T-cell (primary cell): ENCODE measurements around the gene KAZN. TPM values are rescaled to one million over a fixed set of nuclear protein-coding genes. Genes with fewer than 3 reads are reported as not detected.

ENCODE experiments used
- ATAC-seq, 4 experiments: fragments of 200-7000 bp in 3 of 4; fragments of 150-1000 bp in 1 of 4; cut with Tn5 transposase; replicated peaks in 1 of 4; 1 replicate in 3 of 4; 2 replicates in 1 of 4; pipeline ENCODE4 v1.10.0; 2021; ENCODE audit warnings: moderate library complexity in 3 of 4, mild to moderate bottlenecking in 2 of 4, moderate number of reproducible peaks in 1 of 4
- CTCF ChIA-PET, 2 donors: fragments of 300-600 bp; sonication (Branson Sonifier 250); formaldehyde crosslinking; loops; one replicate each; lab custom pipeline; 2022; ENCODE audit warnings: antibody characterized with exemption in 2 of 2; lab: Charles Lee
- POLR2A ChIA-PET, 2 donors: fragments of 300-600 bp; sonication (Branson Sonifier 250); formaldehyde crosslinking; loops; one replicate each; lab custom pipeline; 2022; ENCODE audit warnings: antibody characterized with exemption in 2 of 2; lab: Charles Lee
- DNase-seq, 35 experiments: peaks; one replicate each; pipeline versions ENCODE4 v3.0.0 to v3.0.0-alpha.2; 2013 to 2023
- H3K27ac ChIP-seq: one replicate; pipeline ENCODE4 v1.5.1; 2013; ENCODE audit warnings: low read length
- H3K27me3 ChIP-seq, 2 experiments: replicated peaks in 1 of 2; 1 replicate in 1 of 2; 2 replicates in 1 of 2; pipeline versions ENCODE4 v1.6.1 to v1.7.0; 2013; ENCODE audit warnings: low read length in 1 of 2, mixed read lengths in 1 of 2; ENCODE audit not compliant: control insufficient read depth in 2 of 2, insufficient read depth in 2 of 2; ENCODE audit errors: extremely low read depth in 1 of 2
- H3K36me3 ChIP-seq, 2 donors: 1 replicate in 1 of 2; 2 replicates in 1 of 2; pipeline versions ENCODE4 v1.6.1 to v1.7.0; 2013; ENCODE audit warnings: low read length in 1 of 2; ENCODE audit not compliant: control insufficient read depth in 2 of 2, insufficient read depth in 1 of 2; ENCODE audit errors: extremely low read depth in 1 of 2
- H3K4me1 ChIP-seq, 2 experiments: 1 replicate in 1 of 2; 2 replicates in 1 of 2; pipeline versions ENCODE4 v1.6.1 to v1.7.0; 2013; ENCODE audit warnings: low read length in 2 of 2, mixed read lengths in 1 of 2; ENCODE audit not compliant: insufficient read depth in 2 of 2, control insufficient read depth in 1 of 2; ENCODE audit errors: extremely low read depth in 1 of 2
- H3K4me3 ChIP-seq, 2 donors: 1 replicate in 1 of 2; 2 replicates in 1 of 2; pipeline versions ENCODE4 v1.5.1 to v1.7.0; 2013; ENCODE audit warnings: mild to moderate bottlenecking in 2 of 2, low read length in 1 of 2, moderate library complexity in 1 of 2; ENCODE audit not compliant: control insufficient read depth in 1 of 2; ENCODE audit errors: extremely low read depth in 1 of 2
- H3K9me3 ChIP-seq: 2 replicates; pipeline ENCODE4 v1.7.0; 2013
- H3K27ac Mint-ChIP-seq, 2 donors: one replicate each; pipeline ENCODE4 v1.8.0; 2020 to 2021; ENCODE audit warnings: mild to moderate bottlenecking in 2 of 2, mixed read lengths in 2 of 2
- H3K27me3 Mint-ChIP-seq, 2 donors: one replicate each; pipeline ENCODE4 v1.8.0; 2021 to 2022; ENCODE audit warnings: mixed read lengths in 2 of 2
- H3K36me3 Mint-ChIP-seq: one replicate; pipeline ENCODE4 v1.8.0; 2021; ENCODE audit warnings: mixed read lengths
- H3K4me1 Mint-ChIP-seq, 3 donors: one replicate each; pipeline ENCODE4 v1.8.0; 2020 to 2022; ENCODE audit warnings: mixed read lengths in 3 of 3, mild to moderate bottlenecking in 1 of 3
- H3K4me3 Mint-ChIP-seq, 3 donors: one replicate each; pipeline ENCODE4 v1.8.0; 2020 to 2022; ENCODE audit warnings: mild to moderate bottlenecking in 3 of 3, mixed read lengths in 3 of 3, moderate library complexity in 3 of 3
- H3K9me3 Mint-ChIP-seq, 3 donors: one replicate each; pipeline ENCODE4 v1.8.0; 2020 to 2022; ENCODE audit warnings: mixed read lengths in 3 of 3
- whole genome bisulfite sequencing: methylation state at CpG from one replicate; pipeline ENCODE4 v1.1.5; 2013; ENCODE audit warnings: missing lambda C conversion rate; ENCODE audit not compliant: insufficient coverage; 5-methylcytosine and 5-hydroxymethylcytosine counted together
- total RNA-seq, 35 experiments: library from RNA in 6 of 35; stranded (reverse) in 6 of 35; fragments of 120-200 nt in 1 of 35; gene quantifications; one replicate each; pipeline versions ENCODE4 v1.2.1 to v1.2.4 and lab custom pipeline; 2013 to 2026

KAZN gene
- total RNA-seq, 5 donors from 2014 or later (not counting 1 experiment from before 2014, with no cell fraction given) = 0.18 to 0.58 (median 0.30) TPM

DNA sequence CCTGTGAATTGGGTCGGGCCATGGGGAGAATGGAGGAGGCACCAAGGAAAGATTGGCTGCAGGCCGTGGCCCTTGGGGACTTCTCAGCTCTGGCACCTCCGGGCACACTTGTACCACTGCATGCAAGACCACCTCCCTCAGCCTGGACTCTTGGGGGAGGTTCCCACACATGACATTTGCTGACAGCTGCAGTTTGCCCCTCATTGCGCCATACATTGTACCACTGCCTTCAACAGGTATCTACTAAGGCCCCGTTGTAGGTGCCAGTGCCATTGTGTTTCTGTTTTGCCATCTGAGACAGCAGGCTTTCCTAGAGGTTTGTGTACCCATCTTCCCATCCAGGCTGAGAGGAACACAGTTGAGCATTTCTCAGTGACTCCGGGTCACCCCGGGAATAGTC, 395.7 kb downstream of the KAZN start:
- 78% methylated on average over 6 of the region's 7 CpGs for WGBS
- Histone ChIP-seq H3K4me1 (no peaks in the 10 kb centered on the region), H3K27ac (no peak overlapping the region), H3K36me3 (no peaks in the 10 kb centered on the region), H3K27me3 (no peaks in the 10 kb centered on the region), H3K4me3 (no peak overlapping the region), H3K9me3 (no peaks in the 10 kb centered on the region)
- POLR2A ChIA-PET = no interaction called here
- CTCF ChIA-PET = no interaction called here
- H3K36me3 Mint-ChIP-seq = no peaks in the 10 kb centered on the region
- H3K27ac Mint-ChIP-seq = no peak overlapping the region
- DNase-seq = no peak
- ATAC-seq = no peak
- H3K9me3 Mint-ChIP-seq = no peaks in the 10 kb centered on the region
- H3K4me1 Mint-ChIP-seq = no peaks in the 10 kb centered on the region
- peaks cover 0 to 2% of the 10 kb centered on the region in 2 donors for H3K27me3 Mint-ChIP-seq
- no peak overlapping the region for H3K4me3 Mint-ChIP-seq

DNA sequence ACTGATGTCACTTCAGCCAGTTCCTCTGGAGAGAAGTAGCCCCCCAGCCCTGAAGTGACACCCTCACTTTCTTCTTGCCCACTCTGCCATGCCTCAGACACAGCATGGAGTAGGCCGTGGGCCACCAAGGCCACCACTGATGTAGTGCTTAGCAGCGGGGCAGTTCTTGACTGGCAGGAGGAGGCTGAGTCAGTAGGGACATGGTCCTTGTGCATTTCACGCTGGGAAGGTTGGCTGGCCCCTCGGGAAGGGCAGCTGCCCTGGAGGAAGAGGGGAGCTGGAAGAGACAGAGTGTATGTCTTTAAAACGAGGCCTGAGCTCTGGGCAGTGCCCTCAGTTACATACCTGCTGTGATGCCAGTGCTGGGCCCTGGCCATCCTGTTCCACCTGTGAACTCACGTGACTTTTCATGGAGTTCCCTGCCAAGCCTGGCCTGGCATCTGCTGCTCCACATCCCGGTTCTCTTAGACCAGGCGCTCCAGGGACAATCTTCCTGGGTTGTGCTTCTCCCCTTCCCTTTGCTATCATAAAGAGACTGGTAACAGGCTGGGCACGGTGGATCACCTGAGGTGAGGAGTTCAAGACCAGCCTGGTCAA, 396.5 kb downstream of the KAZN start:
- no peak overlapping the region for H3K27ac Mint-ChIP-seq

DNA sequence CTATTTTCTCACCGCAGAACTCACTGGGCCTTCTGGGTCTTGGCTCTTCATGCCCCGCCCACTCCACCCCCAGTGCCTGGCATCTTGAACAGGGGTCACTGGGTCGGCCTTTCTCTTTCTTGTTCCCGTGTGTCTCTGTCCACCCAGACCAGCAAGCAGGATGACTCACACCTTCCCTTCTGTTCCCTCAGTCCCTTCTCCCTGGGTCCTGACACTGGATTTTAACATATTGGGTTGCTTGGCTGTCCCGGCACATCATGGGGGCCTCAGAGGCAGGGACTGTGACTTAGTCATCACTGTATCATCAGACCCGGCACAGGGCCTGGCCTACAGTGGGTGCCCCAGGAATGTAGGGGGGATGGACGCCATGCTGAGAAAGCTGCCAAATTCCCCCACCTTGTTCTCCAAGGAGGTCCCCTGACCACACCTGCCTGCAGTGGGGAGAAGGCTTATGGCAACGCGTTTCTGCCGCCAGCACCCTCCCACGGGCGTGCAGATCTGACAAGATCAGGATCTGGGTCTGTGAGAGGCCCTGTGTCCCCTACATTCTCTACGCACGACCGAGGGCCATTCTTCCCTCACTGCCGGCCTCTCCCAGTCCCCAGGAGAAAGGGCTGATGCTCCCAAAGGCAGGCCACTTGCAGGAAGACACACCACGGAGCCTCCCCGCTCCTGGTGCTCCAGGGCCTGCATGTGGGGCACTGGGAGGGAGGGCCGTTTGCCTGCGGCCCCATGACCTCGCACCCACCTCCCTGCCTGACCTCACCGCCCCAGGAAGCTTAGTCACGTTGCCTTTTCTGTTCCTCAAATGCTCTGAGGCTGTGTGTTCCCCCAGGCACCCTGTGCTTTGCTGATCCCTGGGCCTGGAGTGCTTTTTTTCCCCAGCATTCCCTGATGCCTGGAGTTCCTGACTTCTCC, 397.9 kb downstream of the KAZN start:
- Mint-ChIP-seq H3K4me1 (no peaks in the 10 kb centered on the region), H3K27ac (no peak overlapping the region), H3K27me3 (peaks cover 0 to 5% of the 10 kb centered on the region in 2 donors), H3K4me3 (no peak overlapping the region), H3K9me3 (no peaks in the 10 kb centered on the region), H3K36me3 (no peaks in the 10 kb centered on the region)
- CTCF ChIA-PET = no interaction called here
- Histone ChIP-seq H3K4me3 (no peak overlapping the region), H3K9me3 (no peaks in the 10 kb centered on the region), H3K4me1 (no peaks in the 10 kb centered on the region), H3K27ac (no peak overlapping the region), H3K36me3 (no peaks in the 10 kb centered on the region), H3K27me3 (no peaks in the 10 kb centered on the region)
- POLR2A ChIA-PET = no interaction called here
- ATAC-seq (no peak), DNase-seq (no peak)
- WGBS = 69% methylated on average over 17 of the region's 23 CpGs

More for the DNA sequence above, 396.5 kb downstream of the KAZN start:
- ChIA-PET POLR2A (no interaction called here), CTCF (no interaction called here)
- DNase-seq = no peak
- no peak overlapping the region for H3K27ac ChIP-seq
- H3K36me3 Mint-ChIP-seq = no peaks in the 10 kb centered on the region
- no peak for ATAC-seq
- H3K27me3 ChIP-seq = no peaks in the 10 kb centered on the region
- H3K9me3 ChIP-seq = no peaks in the 10 kb centered on the region
- H3K4me3 Mint-ChIP-seq = no peak overlapping the region
- no peak overlapping the region for H3K4me3 ChIP-seq
- H3K4me1 Mint-ChIP-seq = no peaks in the 10 kb centered on the region
- H3K27me3 Mint-ChIP-seq = peaks cover 0 to 2% of the 10 kb centered on the region in 2 donors
- H3K9me3 Mint-ChIP-seq = no peaks in the 10 kb centered on the region
- H3K4me1 ChIP-seq = no peaks in the 10 kb centered on the region
- no peaks in the 10 kb centered on the region for H3K36me3 ChIP-seq
- WGBS = 77% methylated on average over 4 of the region's 9 CpGs

- ATAC-seq = no peak
- no peak overlapping the region for H3K4me3 Mint-ChIP-seq
- no peaks in the 10 kb centered on the region for H3K9me3 Mint-ChIP-seq
- ChIA-PET CTCF (no interaction called here), POLR2A (no interaction called here)
- no peaks in the 10 kb centered on the region for H3K36me3 ChIP-seq
- no peaks in the 10 kb centered on the region for H3K36me3 Mint-ChIP-seq
- H3K4me1 Mint-ChIP-seq = no peaks in the 10 kb centered on the region
- no peak overlapping the region for H3K4me3 ChIP-seq
- H3K9me3 ChIP-seq = no peaks in the 10 kb centered on the region
- 83% methylated on average over 9 of the region's 12 CpGs for WGBS
- no peaks in the 10 kb centered on the region for H3K4me1 ChIP-seq
- peaks cover 0 to 5% of the 10 kb centered on the region in 2 donors for H3K27me3 Mint-ChIP-seq
- H3K27ac ChIP-seq = no peak overlapping the region
- no peak overlapping the region for H3K27ac Mint-ChIP-seq
- no peak for DNase-seq
- no peaks in the 10 kb centered on the region for H3K27me3 ChIP-seq
Observed at GRCh38 chr1:14997646-14998276, 399.3 kb downstream of the KAZN start.

DNA sequence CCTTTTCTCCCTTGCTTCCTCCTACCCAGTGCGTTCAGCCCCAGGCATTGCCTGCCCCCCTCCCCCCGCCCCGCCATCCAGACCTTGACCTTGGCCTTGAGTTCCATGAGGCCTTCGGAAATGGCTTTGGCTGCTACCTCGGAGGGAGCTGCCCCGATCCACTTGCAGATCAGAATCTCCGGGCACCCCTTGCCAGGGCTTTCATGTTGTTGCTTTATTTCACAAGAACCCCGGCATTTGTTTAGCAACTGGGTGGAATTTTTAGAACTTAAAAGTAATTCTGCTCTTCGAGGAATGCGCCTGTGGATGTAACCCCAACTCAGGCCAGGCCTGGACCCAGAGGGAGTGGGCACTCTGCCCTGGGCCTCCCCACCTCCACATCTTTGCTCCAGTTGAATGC, 401.0 kb downstream of the KAZN start:
- no peaks in the 10 kb centered on the region for H3K36me3 Mint-ChIP-seq
- no peaks in the 10 kb centered on the region for H3K36me3 ChIP-seq
- 89% methylated on average over 6 of the region's 10 CpGs for WGBS
- no peaks in the 10 kb centered on the region for H3K9me3 Mint-ChIP-seq
- DNase-seq (no peak), ATAC-seq (no peak)
- H3K27ac Mint-ChIP-seq = no peak overlapping the region
- peaks cover 0 to 7% of the 10 kb centered on the region in 2 experiments for H3K27me3 ChIP-seq
- CTCF ChIA-PET = no interaction called here
- no peaks in the 10 kb centered on the region for H3K9me3 ChIP-seq
- POLR2A ChIA-PET = no interaction called here
- no peaks in the 10 kb centered on the region for H3K4me1 ChIP-seq
- no peak overlapping the region for H3K4me3 ChIP-seq
- H3K27me3 Mint-ChIP-seq = peaks cover 0 to 5% of the 10 kb centered on the region in 2 donors
- no peak overlapping the region for H3K4me3 Mint-ChIP-seq
- H3K4me1 Mint-ChIP-seq = no peaks in the 10 kb centered on the region
- no peak overlapping the region for H3K27ac ChIP-seq

DNA sequence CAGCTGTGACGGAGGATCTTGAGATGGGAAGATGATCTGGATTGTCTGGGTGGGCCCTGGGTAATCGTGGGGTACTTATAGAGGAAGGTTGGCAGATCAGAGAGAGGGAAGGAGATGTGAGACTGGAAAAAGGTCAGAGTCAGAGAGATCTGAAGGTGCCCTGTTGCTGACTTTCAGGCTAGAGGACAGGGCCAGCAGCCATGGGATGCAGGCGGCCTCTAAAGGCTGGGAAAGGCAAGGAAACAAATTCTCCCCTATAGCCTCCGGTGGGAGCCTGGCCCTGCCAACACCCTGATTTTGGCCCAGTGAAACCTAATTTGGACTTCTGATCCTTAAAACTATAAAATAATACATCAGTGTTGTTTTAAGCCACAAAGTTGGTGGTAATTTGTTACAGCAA, 401.5 kb downstream of the KAZN start:
- no peaks in the 10 kb centered on the region for H3K4me1 Mint-ChIP-seq
- POLR2A ChIA-PET = no interaction called here
- ATAC-seq (no peak), DNase-seq (no peak)
- no peaks in the 10 kb centered on the region for H3K36me3 Mint-ChIP-seq
- peaks cover 0 to 7% of the 10 kb centered on the region in 2 experiments for H3K27me3 ChIP-seq
- no peak overlapping the region for H3K27ac Mint-ChIP-seq
- no peaks in the 10 kb centered on the region for H3K9me3 ChIP-seq
- no peaks in the 10 kb centered on the region for H3K36me3 ChIP-seq
- no peaks in the 10 kb centered on the region for H3K4me1 ChIP-seq
- H3K4me3 ChIP-seq = no peak overlapping the region
- WGBS = 84% methylated on average over 3 of the region's 4 CpGs
- H3K27ac ChIP-seq = no peak overlapping the region
- H3K4me3 Mint-ChIP-seq = no peak overlapping the region
- CTCF ChIA-PET = no interaction called here
- H3K9me3 Mint-ChIP-seq = no peaks in the 10 kb centered on the region
- peaks cover 0 to 5% of the 10 kb centered on the region in 2 donors for H3K27me3 Mint-ChIP-seq
